ENCODE results near the gene RARS2.

- TF ChIP-seq CTCF (IDR thresholded peaks at IDR 0.05) (no peak), POLR2A (IDR thresholded peaks at IDR 0.05) (no peak)
These were observed 3.3 kb downstream of the RARS2 start for GRCh38 chr6:87586371-87587077.
